ENCODE data around the gene KMT2D.

Gene KMT2D

DNA sequence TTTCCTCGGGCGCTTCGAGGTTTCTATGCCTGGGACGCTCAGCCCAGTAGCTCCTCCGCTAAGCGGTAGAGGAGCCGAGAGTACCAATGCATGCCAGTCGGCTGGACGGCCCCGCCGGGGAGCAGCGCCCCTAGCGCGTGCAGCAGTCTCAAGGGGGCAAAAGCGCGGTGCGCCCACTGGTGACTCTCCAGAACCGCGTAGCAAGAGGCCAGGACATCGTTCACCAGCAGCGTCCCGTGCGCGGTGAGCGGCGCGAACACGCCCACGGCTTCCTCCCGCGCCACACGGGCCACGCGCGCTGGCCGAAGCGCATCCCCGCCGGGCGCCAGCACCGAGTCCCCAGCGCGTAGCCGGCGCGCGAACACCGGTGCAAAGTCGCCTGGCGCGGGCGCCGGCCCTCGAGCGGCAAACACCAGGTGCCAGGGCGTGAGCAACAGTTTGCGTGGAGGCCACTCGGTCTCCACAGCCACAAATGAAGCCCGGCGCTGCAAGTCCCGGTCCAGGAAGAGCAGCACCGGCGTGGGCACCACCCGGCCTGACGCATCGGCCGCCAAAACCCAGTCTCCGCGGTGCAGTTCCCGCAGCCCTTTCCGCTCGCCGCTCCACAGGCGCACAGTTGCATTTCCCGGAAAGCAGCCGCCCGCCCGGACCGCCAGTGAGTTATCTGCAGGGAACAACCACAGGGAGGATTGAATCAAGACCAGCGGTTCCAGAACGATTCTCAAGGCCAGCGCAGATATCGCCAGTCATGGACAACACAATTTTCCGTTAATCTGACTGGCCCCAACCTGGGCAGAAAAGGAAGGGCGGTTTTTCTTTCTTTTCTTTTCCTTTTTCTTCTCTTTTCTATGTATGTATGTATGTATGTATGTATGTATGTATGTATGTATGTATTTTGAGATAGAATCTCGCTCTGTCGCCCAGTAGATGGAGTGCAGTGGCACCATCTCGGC lies 29.5 kb upstream of the KMT2D start:
- no peak overlapping the region for H3K27ac ChIP-seq (replicated peaks)
- H3K4me3 ChIP-seq (replicated peaks; ENCODE audit: insufficient read depth, low read length) = peak overlapping the region; percentile 35
- H3K27me3 ChIP-seq (ENCODE audit: insufficient read depth, poor library complexity, severe bottlenecking) = peaks cover 48% of the 10 kb centered on the region
- no peak for TF ChIP-seq POLR2AphosphoS5 (IDR thresholded peaks at IDR 0.05; ENCODE audit: low read depth)
- TF ChIP-seq, protein P1, sequence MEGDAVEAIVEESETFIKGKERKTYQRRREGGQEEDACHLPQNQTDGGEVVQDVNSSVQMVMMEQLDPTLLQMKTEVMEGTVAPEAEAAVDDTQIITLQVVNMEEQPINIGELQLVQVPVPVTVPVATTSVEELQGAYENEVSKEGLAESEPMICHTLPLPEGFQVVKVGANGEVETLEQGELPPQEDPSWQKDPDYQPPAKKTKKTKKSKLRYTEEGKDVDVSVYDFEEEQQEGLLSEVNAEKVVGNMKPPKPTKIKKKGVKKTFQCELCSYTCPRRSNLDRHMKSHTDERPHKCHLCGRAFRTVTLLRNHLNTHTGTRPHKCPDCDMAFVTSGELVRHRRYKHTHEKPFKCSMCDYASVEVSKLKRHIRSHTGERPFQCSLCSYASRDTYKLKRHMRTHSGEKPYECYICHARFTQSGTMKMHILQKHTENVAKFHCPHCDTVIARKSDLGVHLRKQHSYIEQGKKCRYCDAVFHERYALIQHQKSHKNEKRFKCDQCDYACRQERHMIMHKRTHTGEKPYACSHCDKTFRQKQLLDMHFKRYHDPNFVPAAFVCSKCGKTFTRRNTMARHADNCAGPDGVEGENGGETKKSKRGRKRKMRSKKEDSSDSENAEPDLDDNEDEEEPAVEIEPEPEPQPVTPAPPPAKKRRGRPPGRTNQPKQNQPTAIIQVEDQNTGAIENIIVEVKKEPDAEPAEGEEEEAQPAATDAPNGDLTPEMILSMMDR (IDR thresholded peaks at IDR 0.05; ENCODE audit: insufficient read depth, low read length) = peak; percentile 29
- no peak for TF ChIP-seq GABPA (IDR thresholded peaks at IDR 0.05; ENCODE audit: low read depth)
- DNase-seq (ENCODE audit: low read depth in 1 of 2, low spot score in 1 of 2) = peak in 1 of 2 experiments; percentile 42

DNA sequence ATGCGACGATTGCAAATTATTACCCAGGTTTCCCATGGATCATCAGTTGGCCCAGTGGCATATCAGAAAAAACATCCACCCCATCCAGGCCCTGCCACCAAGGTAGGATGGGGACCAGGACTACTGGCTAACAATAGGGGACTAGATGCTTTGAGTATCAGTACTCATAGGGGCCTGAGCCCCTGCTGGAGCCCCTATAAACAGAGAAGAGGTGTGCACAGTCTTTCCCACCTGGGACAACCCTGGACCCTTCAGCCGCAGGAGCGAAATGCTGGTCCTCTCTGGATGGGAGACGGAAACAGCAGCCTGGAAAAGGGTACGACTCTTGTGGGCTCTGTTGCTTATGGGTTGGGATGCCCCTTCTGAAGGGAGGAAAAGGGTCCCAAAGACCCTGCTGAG lies 28.3 kb upstream of the KMT2D start:
- Histone ChIP-seq H3K4me3 (replicated peaks; ENCODE audit: insufficient read depth, low read length) (no peak overlapping the region), H3K27me3 (ENCODE audit: insufficient read depth, poor library complexity, severe bottlenecking) (peaks cover 37% of the 10 kb centered on the region), H3K27ac (replicated peaks) (no peak overlapping the region)
- DNase-seq (ENCODE audit: low read depth in 1 of 2, low spot score in 1 of 2) = no peak
- TF ChIP-seq, protein P2, sequence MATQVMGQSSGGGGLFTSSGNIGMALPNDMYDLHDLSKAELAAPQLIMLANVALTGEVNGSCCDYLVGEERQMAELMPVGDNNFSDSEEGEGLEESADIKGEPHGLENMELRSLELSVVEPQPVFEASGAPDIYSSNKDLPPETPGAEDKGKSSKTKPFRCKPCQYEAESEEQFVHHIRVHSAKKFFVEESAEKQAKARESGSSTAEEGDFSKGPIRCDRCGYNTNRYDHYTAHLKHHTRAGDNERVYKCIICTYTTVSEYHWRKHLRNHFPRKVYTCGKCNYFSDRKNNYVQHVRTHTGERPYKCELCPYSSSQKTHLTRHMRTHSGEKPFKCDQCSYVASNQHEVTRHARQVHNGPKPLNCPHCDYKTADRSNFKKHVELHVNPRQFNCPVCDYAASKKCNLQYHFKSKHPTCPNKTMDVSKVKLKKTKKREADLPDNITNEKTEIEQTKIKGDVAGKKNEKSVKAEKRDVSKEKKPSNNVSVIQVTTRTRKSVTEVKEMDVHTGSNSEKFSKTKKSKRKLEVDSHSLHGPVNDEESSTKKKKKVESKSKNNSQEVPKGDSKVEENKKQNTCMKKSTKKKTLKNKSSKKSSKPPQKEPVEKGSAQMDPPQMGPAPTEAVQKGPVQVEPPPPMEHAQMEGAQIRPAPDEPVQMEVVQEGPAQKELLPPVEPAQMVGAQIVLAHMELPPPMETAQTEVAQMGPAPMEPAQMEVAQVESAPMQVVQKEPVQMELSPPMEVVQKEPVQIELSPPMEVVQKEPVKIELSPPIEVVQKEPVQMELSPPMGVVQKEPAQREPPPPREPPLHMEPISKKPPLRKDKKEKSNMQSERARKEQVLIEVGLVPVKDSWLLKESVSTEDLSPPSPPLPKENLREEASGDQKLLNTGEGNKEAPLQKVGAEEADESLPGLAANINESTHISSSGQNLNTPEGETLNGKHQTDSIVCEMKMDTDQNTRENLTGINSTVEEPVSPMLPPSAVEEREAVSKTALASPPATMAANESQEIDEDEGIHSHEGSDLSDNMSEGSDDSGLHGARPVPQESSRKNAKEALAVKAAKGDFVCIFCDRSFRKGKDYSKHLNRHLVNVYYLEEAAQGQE (IDR thresholded peaks at IDR 0.05; ENCODE audit: insufficient replicate concordance, low read depth) = no peak
- TF ChIP-seq POLR2AphosphoS5 (IDR thresholded peaks at IDR 0.05; ENCODE audit: low read depth) = no peak
- TF ChIP-seq SPI1 (IDR thresholded peaks at IDR 0.05; ENCODE audit: borderline replicate concordance, low read depth) = no peak
- TF ChIP-seq, protein P1 (IDR thresholded peaks at IDR 0.05; ENCODE audit: insufficient read depth, low read length) = no peak
- TF ChIP-seq GABPA (IDR thresholded peaks at IDR 0.05; ENCODE audit: low read depth) = no peak

DNA sequence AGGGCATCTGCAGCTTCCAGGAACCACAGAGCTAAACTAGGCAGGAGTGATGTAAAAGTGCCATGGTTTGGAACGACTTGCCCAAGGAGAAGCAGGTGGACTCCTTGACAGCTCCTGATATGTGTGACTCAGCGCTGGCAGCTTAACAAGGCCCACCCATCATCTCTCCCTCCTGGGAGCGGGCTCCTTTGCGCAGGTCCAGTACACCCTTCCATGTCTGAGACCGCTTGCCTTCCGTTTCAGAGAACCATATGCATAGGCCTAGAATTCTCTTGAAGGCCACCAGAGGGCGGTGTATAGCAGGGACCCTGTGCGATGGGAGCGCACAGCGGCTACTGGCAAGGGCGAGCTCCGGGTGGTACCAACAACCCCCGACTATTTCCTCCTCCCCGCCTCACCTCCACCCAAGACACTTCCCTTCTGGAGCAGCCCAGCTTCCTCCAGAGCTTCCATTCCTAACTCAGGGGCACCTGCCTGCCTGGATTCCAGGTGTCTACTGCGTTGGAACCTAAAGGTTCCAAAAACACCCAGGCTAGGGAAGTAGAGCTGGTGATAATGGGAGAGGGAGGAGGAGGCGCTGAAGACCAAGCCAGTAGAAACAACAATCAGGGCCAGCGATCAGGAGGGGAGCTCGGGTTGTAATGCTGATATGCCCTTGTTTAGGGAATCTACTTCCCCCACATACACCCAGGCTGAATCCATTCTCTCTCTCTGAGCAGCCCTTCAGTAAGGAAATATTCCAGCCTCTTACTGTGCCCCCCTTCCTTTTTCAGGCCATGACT lies 27.7 kb upstream of the KMT2D start:
- DNase-seq (ENCODE audit: low read depth in 1 of 2, low spot score in 1 of 2) = peak; percentile 66 to 72
- Histone ChIP-seq H3K27me3 (ENCODE audit: insufficient read depth, poor library complexity, severe bottlenecking) (peaks cover 31% of the 10 kb centered on the region), H3K4me3 (replicated peaks; ENCODE audit: insufficient read depth, low read length) (no peak overlapping the region; the same call in 1 of the 2 replicates), H3K27ac (replicated peaks) (no peak overlapping the region)
- TF ChIP-seq, protein P1 (IDR thresholded peaks at IDR 0.05; ENCODE audit: insufficient read depth, low read length) = peak; percentile 89
- no peak for TF ChIP-seq GABPA (IDR thresholded peaks at IDR 0.05; ENCODE audit: low read depth)

DNA sequence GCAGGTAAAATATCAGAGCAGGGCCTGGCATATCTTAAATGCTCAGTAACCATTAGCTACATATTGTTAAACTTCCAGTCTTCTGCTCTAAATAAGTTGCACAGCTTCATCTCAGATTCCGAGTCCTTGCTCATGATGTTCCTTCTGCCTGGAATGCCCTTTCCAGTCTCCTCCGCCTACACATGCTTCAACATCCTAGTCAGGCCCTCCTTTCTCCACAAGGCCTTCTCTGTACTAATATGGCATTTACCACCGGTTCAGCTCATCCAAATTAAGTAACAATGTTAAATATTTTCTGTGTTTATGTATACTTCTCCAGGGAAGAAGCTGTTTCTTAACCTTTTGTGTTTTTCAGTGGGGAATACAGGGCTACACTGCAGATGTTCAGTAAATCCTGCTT lies 25.5 kb upstream of the KMT2D start:
- Histone ChIP-seq H3K4me3 (replicated peaks; ENCODE audit: insufficient read depth, low read length) (no peak overlapping the region), H3K27ac (replicated peaks) (no peak overlapping the region), H3K27me3 (ENCODE audit: insufficient read depth, poor library complexity, severe bottlenecking) (peaks cover 21% of the 10 kb centered on the region)
- no peak for TF ChIP-seq POLR2AphosphoS5 (IDR thresholded peaks at IDR 0.05; ENCODE audit: low read depth)
- TF ChIP-seq, protein P2 (IDR thresholded peaks at IDR 0.05; ENCODE audit: insufficient replicate concordance, low read depth) = no peak
- TF ChIP-seq GABPA (IDR thresholded peaks at IDR 0.05; ENCODE audit: low read depth) = no peak
- no peak for TF ChIP-seq SPI1 (IDR thresholded peaks at IDR 0.05; ENCODE audit: borderline replicate concordance, low read depth)
- TF ChIP-seq, protein P1 (IDR thresholded peaks at IDR 0.05; ENCODE audit: insufficient read depth, low read length) = no peak
- no peak for DNase-seq (ENCODE audit: low read depth in 1 of 2, low spot score in 1 of 2)

Measured in HL-60 (cell line).